ENCODE measurements around the gene ASCL3.

DNA sequence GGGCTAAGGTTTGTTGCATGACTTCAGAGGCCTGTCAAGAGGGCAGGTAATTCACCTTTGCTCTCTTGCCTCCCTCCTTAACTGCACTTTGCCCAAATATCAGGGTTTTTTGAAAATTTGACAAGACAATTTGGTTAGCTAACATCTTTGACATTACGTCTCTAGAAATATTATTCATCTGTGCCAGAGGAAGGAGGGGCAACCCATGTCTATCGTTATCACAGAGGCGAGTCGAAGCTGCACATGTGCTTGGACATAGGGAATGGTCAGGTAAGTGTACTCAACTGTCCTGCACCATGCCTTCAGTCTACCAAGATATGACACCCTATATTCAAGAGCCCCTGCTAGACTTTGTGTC, 28.2 kb downstream of the ASCL3 start:
- TF ChIP-seq SUZ12 (IDR thresholded peaks at IDR 0.05; ENCODE audit: low read length) (no peak), POLR2A (IDR thresholded peaks at IDR 0.05; ENCODE audit: control extremely low read depth in 1 of 2, low read depth in 2 of 2, low read length in 2 of 2) (no peak), HDAC2 (IDR thresholded peaks at IDR 0.05; ENCODE audit: borderline replicate concordance in 1 of 2, low read depth in 2 of 2, low read length in 2 of 2) (no peak), EP300 (IDR thresholded peaks at IDR 0.05; ENCODE audit: borderline replicate concordance in 1 of 2, low read depth in 2 of 2, low read length in 2 of 2) (no peak), RFX5 (IDR thresholded peaks at IDR 0.05; ENCODE audit: borderline replicate concordance, low read depth, low read length) (no peak), GABPA (IDR thresholded peaks at IDR 0.05; ENCODE audit: borderline replicate concordance, insufficient read depth, low read length) (no peak), KDM1A (IDR thresholded peaks at IDR 0.05; ENCODE audit: borderline replicate concordance, low read length) (no peak), ATF2 (IDR thresholded peaks at IDR 0.05; ENCODE audit: low read length) (no peak)
- TF ChIP-seq, protein P1, sequence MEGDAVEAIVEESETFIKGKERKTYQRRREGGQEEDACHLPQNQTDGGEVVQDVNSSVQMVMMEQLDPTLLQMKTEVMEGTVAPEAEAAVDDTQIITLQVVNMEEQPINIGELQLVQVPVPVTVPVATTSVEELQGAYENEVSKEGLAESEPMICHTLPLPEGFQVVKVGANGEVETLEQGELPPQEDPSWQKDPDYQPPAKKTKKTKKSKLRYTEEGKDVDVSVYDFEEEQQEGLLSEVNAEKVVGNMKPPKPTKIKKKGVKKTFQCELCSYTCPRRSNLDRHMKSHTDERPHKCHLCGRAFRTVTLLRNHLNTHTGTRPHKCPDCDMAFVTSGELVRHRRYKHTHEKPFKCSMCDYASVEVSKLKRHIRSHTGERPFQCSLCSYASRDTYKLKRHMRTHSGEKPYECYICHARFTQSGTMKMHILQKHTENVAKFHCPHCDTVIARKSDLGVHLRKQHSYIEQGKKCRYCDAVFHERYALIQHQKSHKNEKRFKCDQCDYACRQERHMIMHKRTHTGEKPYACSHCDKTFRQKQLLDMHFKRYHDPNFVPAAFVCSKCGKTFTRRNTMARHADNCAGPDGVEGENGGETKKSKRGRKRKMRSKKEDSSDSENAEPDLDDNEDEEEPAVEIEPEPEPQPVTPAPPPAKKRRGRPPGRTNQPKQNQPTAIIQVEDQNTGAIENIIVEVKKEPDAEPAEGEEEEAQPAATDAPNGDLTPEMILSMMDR (IDR thresholded peaks at IDR 0.05; ENCODE audit: control extremely low read depth in 1 of 3, insufficient read depth in 1 of 3, low read depth in 1 of 3, low read length in 3 of 3), result no peak

Data from H1 (cell line).